Fibroblast of the aortic adventitia (primary cell): Measurements from ENCODE around the gene FAM168B. TPM values are rescaled to one million over a fixed set of nuclear protein-coding genes. Genes with fewer than 3 reads are reported as not detected.

Source experiments
- DNase-seq: peaks from one replicate; pipeline ENCODE4 v3.0.0-alpha.2; 2010; ENCODE audit warnings: low read depth
- H3K4me3 ChIP-seq: 2 replicates; pipeline ENCODE4 v1.5.1; 2011; ENCODE audit warnings: low read depth, mild to moderate bottlenecking, control low read depth, low read length, moderate library complexity
- total RNA-seq: library from RNA; depleted of rRNA; stranded (reverse); fragments of >200 nt; gene quantifications from 2 replicates; pipeline ENCODE4 v1.2.3, GENCODE V29; 2012; ENCODE audit warnings: low replicate concordance
- TF ChIP-seq, protein P1 (sequence below): IDR thresholded peaks from 2 replicates; pipeline ENCODE4 v1.5.1; 2011; ENCODE audit warnings: mild to moderate bottlenecking, low read length, control low read depth, inconsistent platforms; ENCODE audit not compliant: insufficient read depth

FAM168B gene
- total RNA-seq, 1 donor: 114 TPM

DNA sequence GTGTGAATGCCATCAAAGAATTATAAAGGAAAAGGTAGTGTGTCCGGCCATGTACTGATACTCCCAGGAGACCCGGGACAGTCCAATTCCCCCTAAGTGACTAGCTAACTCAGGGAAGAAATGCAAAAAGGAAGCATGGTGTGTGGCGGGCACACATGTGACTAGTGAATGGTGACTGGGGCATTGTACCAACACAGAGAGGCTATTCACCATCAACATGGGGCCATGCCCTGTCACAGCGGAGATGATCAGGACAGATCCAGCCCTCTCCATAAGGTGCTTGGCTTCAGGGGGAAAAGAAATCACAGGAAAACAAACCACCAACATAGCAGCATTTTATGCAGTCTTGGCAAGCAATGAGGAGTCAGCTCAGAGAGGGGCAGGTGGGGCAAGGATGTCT is 34.3 kb downstream of the FAM168B start:
- no peak overlapping the region for H3K4me3 ChIP-seq
- TF ChIP-seq, protein P1, sequence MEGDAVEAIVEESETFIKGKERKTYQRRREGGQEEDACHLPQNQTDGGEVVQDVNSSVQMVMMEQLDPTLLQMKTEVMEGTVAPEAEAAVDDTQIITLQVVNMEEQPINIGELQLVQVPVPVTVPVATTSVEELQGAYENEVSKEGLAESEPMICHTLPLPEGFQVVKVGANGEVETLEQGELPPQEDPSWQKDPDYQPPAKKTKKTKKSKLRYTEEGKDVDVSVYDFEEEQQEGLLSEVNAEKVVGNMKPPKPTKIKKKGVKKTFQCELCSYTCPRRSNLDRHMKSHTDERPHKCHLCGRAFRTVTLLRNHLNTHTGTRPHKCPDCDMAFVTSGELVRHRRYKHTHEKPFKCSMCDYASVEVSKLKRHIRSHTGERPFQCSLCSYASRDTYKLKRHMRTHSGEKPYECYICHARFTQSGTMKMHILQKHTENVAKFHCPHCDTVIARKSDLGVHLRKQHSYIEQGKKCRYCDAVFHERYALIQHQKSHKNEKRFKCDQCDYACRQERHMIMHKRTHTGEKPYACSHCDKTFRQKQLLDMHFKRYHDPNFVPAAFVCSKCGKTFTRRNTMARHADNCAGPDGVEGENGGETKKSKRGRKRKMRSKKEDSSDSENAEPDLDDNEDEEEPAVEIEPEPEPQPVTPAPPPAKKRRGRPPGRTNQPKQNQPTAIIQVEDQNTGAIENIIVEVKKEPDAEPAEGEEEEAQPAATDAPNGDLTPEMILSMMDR: no peak
- no peak for DNase-seq

DNA sequence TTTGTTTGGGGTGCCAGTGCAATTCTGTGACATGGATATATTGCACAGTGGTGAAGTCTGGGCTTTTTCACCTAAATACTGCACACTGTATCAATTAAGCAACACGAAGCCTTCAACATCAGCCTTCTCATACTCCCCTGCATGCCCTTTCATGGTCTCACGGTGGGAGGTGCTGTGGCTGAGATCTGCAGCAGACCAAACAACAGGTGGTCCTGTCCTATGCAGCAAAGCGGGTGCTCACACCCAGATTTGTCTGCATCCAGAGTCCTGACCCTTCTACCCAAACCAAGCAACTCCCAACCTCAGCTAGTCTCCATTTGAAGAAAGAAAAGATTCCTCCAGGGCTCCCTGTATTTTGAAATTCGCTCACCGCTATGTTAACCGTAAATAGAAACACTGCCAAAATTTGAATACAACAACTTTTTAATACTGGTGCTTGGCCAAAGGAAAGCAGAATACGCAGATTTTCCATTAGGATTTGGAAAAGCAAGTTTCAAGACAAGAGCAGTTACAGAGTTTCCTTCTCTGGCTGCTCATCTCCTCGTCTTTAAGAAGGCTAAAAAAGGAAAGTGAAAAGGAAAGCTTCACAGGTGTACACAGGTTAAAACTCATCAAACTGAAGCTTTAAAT is 34.9 kb downstream of the FAM168B start:
- DNase-seq: no peak
- no peak overlapping the region for H3K4me3 ChIP-seq
- TF ChIP-seq, protein P1: no peak

DNA sequence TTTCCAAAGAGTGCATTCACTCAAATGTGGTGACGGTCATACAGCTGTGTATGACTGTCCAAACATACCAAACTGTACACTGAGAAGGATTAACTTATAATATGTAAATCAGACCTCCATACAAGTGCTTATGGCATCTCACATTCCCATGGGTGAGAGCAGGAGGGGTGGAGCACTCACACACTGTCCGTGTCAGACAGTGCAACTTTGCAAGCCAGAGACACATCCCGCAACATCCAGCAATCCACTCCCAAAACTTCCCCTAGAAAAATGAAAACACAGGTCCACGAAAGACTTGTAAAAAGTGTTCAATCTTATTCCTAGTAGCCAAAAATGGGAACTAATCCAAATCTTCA is 36.4 kb downstream of the FAM168B start:
- TF ChIP-seq, protein P1: no peak
- H3K4me3 ChIP-seq: no peak overlapping the region
- no peak for DNase-seq

DNA sequence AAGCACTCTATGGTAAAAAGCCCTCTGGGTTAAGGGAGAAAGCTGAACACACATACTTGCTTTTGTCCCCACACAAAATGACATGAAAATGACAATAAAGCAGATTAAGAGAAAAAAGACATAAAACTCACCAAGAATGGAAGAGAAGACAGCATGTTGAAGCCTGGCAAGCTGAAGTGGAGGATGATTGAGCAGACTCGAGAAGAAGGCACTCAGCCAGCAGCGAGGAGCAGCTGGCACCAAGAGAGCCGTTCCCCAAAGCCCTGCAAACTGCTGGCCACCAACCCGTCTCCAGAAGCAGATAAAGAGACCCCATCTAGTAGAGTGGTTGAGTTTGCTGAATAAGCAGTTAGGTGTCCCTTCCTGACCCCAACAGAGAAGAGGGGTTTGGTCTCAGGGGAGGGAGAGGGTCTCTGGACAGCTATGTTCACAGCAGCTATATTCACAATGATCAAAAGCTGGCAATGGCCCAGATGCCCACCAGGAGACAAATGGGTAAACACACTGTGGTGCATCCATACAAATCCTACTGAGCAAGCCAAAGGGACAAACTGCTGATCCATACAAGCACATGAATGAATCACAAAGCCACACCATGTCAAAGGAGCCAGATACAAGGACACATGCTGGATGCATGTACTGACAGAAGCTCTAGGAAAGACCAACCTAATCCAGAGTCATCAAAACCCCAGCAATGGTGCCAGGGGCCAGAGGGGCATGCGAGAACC is 36.9 kb downstream of the FAM168B start:
- TF ChIP-seq, protein P1: no peak
- DNase-seq: no peak
- H3K4me3 ChIP-seq: no peak overlapping the region

DNA sequence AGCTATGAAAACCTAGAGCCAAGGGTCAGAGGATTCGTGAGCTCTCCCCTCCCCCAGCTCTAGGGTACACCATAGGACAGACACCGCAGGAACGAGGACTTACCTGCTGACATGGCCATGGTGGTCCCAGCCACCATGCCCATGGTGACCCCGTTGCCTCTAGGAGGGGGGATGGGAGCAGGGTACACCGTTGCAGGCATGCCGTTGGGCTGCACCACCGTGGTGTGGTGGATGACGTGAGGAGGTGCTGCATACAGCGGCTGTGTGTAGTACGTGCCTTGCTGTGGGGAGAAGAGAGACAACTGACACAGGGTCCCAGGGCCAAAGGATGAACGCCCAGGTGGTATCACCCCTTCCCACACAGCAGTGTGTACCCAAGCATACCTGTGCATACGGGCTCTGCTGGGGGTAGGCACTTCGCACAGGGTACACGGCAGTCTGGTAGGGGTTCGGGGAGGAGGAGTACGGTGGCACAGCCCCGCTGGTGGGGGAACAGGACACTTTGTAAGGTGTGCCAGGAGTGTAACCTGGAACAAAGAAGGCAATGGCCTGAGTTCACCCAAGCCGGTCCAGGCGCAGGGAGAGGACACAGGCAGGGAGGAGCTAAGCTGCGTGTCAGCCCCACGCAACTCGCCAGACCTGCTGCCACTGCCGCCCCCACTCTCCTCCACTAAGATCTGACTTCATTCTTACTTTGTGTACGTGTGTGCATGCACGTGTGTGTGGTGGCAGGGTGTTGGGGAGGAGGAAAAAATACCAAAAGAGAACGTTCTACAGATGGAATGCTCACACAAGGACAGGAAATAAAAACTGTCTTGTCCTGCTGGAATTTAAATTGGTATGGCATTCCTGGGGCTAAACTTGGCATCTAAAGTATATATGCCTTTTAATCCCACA is 37.8 kb downstream of the FAM168B start:
- DNase-seq: peak; percentile 22
- TF ChIP-seq, protein P1: no peak
- no peak overlapping the region for H3K4me3 ChIP-seq

DNA sequence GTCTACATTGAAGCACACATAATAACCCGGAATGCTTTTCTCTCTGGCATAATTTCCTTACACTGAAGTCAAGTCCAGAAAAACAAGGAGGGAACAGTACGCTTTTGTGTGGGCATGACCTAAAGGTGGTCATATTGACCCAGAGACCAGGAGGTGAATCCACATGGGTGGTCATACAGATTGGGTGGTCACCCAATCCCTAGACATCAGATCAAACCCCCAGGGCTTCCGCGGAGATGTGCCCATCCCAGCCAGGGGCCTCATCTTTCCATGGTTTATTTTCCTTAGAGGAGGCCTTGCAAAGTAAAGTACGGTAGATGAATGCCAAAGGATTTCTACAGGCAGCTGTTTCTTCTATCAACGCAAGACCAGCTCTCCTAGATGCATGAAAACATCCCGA is 38.8 kb downstream of the FAM168B start:
- no peak overlapping the region for H3K4me3 ChIP-seq
- TF ChIP-seq, protein P1: no peak
- no peak for DNase-seq
